Brain microvascular endothelial cell (primary cell): ENCODE measurements around the gene CALHM1.

Source experiments
- DNase-seq: peaks from one replicate; pipeline ENCODE4 v3.0.0-alpha.2; 2020
- H3K27ac ChIP-seq: fragments of 250-450 bp; sonication (Bioruptor Pico); 2 replicates; pipeline ENCODE4 v1.5.1; 2020; ENCODE audit warnings: mild to moderate bottlenecking, moderate library complexity
- H3K27me3 ChIP-seq: fragments of 250-450 bp; sonication (Bioruptor Pico); replicated peaks from 2 replicates; pipeline ENCODE4 v1.5.1; 2020; ENCODE audit warnings: mild to moderate bottlenecking
- H3K36me3 ChIP-seq: fragments of 250-450 bp; sonication (Bioruptor Pico); replicated peaks from 2 replicates; pipeline ENCODE4 v1.5.1; 2020; ENCODE audit warnings: mild to moderate bottlenecking
- H3K4me3 ChIP-seq: 2 replicates; pipeline ENCODE4 v1.5.1; 2011; ENCODE audit warnings: low read depth, mild to moderate bottlenecking, control low read depth, low read length, moderate library complexity
- CTCF ChIP-seq: IDR thresholded peaks from 2 replicates; pipeline ENCODE4 v1.5.1; 2011; ENCODE audit warnings: low read depth, mild to moderate bottlenecking, moderate library complexity, low read length, control low read depth, inconsistent platforms; ENCODE audit errors: missing control alignments
- in situ Hi-C: cut with HindIII; loops from 2 replicates; pipeline ENCODE4 v1.10.0; 2017; ENCODE audit warnings: low sequenced_read_pairs, low pct_ligation_motif_present

CALHM1 gene

DNA sequence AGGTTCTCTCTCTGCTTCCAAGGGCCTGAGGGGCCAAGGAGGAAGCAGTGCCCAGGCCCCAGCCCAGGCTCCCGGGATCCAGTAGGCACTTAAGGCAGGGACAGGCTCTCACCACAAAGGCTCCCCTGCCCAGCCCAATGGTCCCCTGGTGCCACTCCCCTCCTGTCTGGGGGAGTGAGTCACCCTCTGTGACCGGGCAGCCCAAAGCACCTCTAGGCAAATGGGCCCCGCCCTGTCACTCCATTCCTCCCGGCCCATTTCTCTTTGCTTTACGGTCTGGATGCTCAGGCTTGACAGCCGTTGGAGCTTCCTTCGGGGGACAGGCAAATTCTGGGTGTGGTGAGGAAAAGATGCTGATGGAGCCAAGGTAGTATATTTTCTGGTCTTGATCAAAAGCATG, 20.4 kb upstream of the CALHM1 start, which contains the start of gene CALHM3:
Gene CALHM3, minus strand, starts transcription at position 106 of the 400 bp plus-strand sequence. CDS start 208 bp downstream, outside the sequence.
- no peak for TF ChIP-seq CTCF
- no peak for DNase-seq
- in situ Hi-C loops, result loop anchor here (10.0 kb wide), 1 partner anchor 64 kb away; no protein-coding TSS in a partner anchor

GRCh38 chr10:103478671-103479070, 20.0 kb upstream of the CALHM1 start:
- no peak for TF ChIP-seq CTCF
- Histone ChIP-seq H3K4me3 (no peak overlapping the region), H3K36me3 (no peaks in the 10 kb centered on the region), H3K27ac (no peak overlapping the region), H3K27me3 (no peaks in the 10 kb centered on the region)
- DNase-seq, result no peak
- in situ Hi-C loops, result loop anchor here (10.0 kb wide), 1 partner anchor 64 kb away; no protein-coding TSS in a partner anchor

More for the DNA sequence above, 20.4 kb upstream of the CALHM1 start, which contains the start of gene CALHM3:
- Histone ChIP-seq H3K27ac (no peak within 1 kb of the TSS), H3K36me3 (no peaks in the 10 kb centered on the region), H3K4me3 (no peak within 1 kb of the TSS), H3K27me3 (no peaks in the 10 kb centered on the region)

DNA sequence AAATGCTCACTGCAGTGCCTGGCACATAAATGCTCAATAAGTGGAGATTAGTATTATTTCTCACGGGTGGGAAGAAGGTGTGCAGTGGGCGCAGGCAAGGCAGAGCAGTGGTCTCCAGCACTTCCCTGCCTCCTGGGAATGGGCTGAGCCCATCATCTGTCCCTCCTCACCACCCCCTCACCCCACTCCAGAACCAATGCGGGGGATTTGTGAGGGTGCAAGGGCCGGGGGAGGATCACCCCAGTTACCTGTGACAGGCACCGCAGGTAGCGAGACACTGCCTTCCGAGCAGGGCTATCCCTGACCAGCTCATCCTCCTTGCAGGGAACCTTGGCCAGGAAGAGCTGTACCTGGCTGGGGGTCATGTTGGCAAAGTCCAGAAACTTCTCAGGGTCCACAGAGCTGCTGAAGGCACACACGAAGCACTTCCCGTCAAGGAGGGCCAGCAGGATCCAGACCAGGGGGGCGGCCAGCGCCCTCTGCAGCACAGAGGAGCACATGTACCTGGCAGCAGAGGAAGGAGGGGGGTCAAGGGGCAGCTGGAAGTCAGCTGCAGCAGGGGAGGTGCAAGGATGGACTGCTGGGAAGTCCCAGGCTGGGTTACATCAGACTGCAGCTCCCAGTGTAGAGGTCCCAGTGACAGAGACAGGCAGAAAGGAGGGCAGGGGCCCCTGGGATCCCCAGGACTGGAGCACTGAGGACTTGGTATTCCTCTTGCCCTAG, 17.5 kb upstream of the CALHM1 start:
- TF ChIP-seq CTCF, result peak; percentile 45
- H3K4me3 ChIP-seq, result no peak overlapping the region
- H3K27ac ChIP-seq, result no peak overlapping the region
- H3K27me3 ChIP-seq, result no peaks in the 10 kb centered on the region
- DNase-seq, result no peak
- in situ Hi-C loops, result loop anchor here (10.0 kb wide), 1 partner anchor 61 kb away; no protein-coding TSS in a partner anchor
- no peaks in the 10 kb centered on the region for H3K36me3 ChIP-seq

- in situ Hi-C loops, result loop anchor here (10.0 kb wide), 1 partner anchor 61 kb away; no protein-coding TSS in a partner anchor
- H3K27me3 ChIP-seq, result no peaks in the 10 kb centered on the region
- no peak for DNase-seq
Observed at GRCh38 chr10:103475437-103475836, 16.7 kb upstream of the CALHM1 start.

DNA sequence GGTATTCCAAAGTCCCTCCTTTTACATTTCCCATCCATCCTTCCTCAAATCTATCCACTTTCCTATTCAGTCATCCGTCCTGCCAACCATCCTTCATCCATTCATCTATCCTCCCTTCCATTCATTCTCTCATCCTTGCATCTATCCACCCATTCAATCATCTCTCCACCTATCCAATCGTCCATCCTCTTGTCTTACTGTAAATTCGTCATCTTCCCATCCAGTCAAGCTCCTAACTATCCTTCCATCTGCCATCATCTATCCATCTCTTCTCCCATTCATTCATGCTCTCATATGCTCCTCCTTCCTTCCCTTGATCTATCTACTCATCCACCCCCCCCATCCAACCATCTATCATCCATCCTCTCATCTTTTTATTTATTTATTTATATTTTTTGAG, 15.4 kb upstream of the CALHM1 start:
- TF ChIP-seq CTCF, result no peak

More at GRCh38 chr10:103475437-103475836, 16.7 kb upstream of the CALHM1 start:
- no peak overlapping the region for H3K4me3 ChIP-seq
- TF ChIP-seq CTCF, result no peak
- H3K36me3 ChIP-seq, result no peaks in the 10 kb centered on the region
- no peak overlapping the region for H3K27ac ChIP-seq

More for the DNA sequence above, 15.4 kb upstream of the CALHM1 start:
- Histone ChIP-seq H3K27me3 (no peaks in the 10 kb centered on the region), H3K4me3 (no peak overlapping the region), H3K36me3 (no peaks in the 10 kb centered on the region), H3K27ac (no peak overlapping the region)
- in situ Hi-C loops, result loop anchor here (10.0 kb wide), 1 partner anchor 59 kb away; no protein-coding TSS in a partner anchor
- DNase-seq, result no peak
